Measurements from ENCODE around the gene APOBEC3A. TPM values are rescaled to one million over a fixed set of nuclear protein-coding genes. Genes with fewer than 3 reads are reported as not detected.

The APOBEC3A gene
- total RNA-seq, 4 donors from 2014 or later = 3.3 TPM; not detected in 3

- no peaks in the 10 kb centered on the region for H3K9me3 ChIP-seq
- WGBS, 2 donors = 81 to 84% methylated on average over 14 of the region's 14 CpGs
- H3K27ac ChIP-seq = no peak overlapping the region
- TF ChIP-seq EP300 (IDR thresholded peaks at IDR 0.05) (no peak), POLR2A (IDR thresholded peaks at IDR 0.05) (no peak), CTCF (IDR thresholded peaks at IDR 0.05) (no peak)
- no peaks in the 10 kb centered on the region for H3K4me1 ChIP-seq
- peaks cover 0 to 9% of the 10 kb centered on the region in 2 donors for H3K27me3 ChIP-seq
- H3K36me3 ChIP-seq = no peaks in the 10 kb centered on the region
- no peak for DNase-seq (ENCODE audit: low spot score in 2 of 2)
- H3K4me3 ChIP-seq = no peak overlapping the region
Measured at GRCh38 chr22:38947321-38948140, 9.9 kb upstream of the APOBEC3A start.

GRCh38 chr22:38948181-38948940 lies 9.0 kb upstream of the APOBEC3A start:
- Histone ChIP-seq H3K36me3 (no peaks in the 10 kb centered on the region), H3K4me3 (no peak overlapping the region), H3K4me1 (no peaks in the 10 kb centered on the region), H3K9me3 (no peaks in the 10 kb centered on the region), H3K27me3 (peaks cover 0 to 3% of the 10 kb centered on the region in 2 donors), H3K27ac (no peak overlapping the region)
- no peak for TF ChIP-seq EP300 (IDR thresholded peaks at IDR 0.05)
- TF ChIP-seq POLR2A (IDR thresholded peaks at IDR 0.05) = no peak
- TF ChIP-seq CTCF (IDR thresholded peaks at IDR 0.05) = no peak
- 90 to 95% methylated on average over 7 of the region's 7 CpGs for WGBS, 2 donors
- DNase-seq (ENCODE audit: low spot score in 2 of 2) = no peak

- no peaks in the 10 kb centered on the region for H3K27me3 ChIP-seq
- H3K36me3 ChIP-seq = no peaks in the 10 kb centered on the region
- WGBS, 2 donors = 60 to 64% methylated on average over 8 of the region's 8 CpGs
- no peaks in the 10 kb centered on the region for H3K9me3 ChIP-seq
- H3K4me1 ChIP-seq = no peaks in the 10 kb centered on the region
- H3K27ac ChIP-seq = no peak overlapping the region
- no peak overlapping the region for H3K4me3 ChIP-seq
- no peak for DNase-seq (ENCODE audit: low spot score in 2 of 2)
- TF ChIP-seq EP300 (IDR thresholded peaks at IDR 0.05) = no peak
- no peak for TF ChIP-seq CTCF (IDR thresholded peaks at IDR 0.05)
- TF ChIP-seq POLR2A (IDR thresholded peaks at IDR 0.05) = no peak
Measured at GRCh38 chr22:38949889-38950405, 7.5 kb upstream of the APOBEC3A start.

- Histone ChIP-seq H3K27me3 (no peaks in the 10 kb centered on the region), H3K9me3 (no peaks in the 10 kb centered on the region), H3K4me3 (no peak overlapping the region), H3K4me1 (no peaks in the 10 kb centered on the region), H3K27ac (no peak overlapping the region), H3K36me3 (no peaks in the 10 kb centered on the region)
- no peak for DNase-seq (ENCODE audit: low spot score in 2 of 2)
- no peak for TF ChIP-seq EP300 (IDR thresholded peaks at IDR 0.05)
- no peak for TF ChIP-seq CTCF (IDR thresholded peaks at IDR 0.05)
- TF ChIP-seq POLR2A (IDR thresholded peaks at IDR 0.05) = no peak
- WGBS, 2 donors = 78 to 84% methylated on average over 11 to 12 of the region's 13 CpGs
Measured at GRCh38 chr22:38950527-38951295, 6.7 kb upstream of the APOBEC3A start.
